Esophagus squamous epithelium (tissue), 4 donors: ENCODE measurements around the gene ZNF75A.

ENCODE experiments used
- POLR2A ChIP-seq, 4 donors: fragments of 450-650 bp; IDR thresholded peaks; one replicate each; pipeline ENCODE4 v1.6.1; 2017; ENCODE audit warnings: antibody characterized with exemption in 4 of 4, mild to moderate bottlenecking in 4 of 4, moderate library complexity in 3 of 4
- TF ChIP-seq, protein P1 (sequence below), 6 experiments: fragments of 450-650 bp in 4 of 6; fragments of 200-600 bp in 2 of 6; sonication (generic) in 2 of 6; IDR thresholded peaks; one replicate each; pipeline ENCODE4 v1.5.1; 2016 to 2019; ENCODE audit warnings: antibody characterized with exemption in 6 of 6, mild to moderate bottlenecking in 4 of 6, moderate library complexity in 4 of 6

DNA sequence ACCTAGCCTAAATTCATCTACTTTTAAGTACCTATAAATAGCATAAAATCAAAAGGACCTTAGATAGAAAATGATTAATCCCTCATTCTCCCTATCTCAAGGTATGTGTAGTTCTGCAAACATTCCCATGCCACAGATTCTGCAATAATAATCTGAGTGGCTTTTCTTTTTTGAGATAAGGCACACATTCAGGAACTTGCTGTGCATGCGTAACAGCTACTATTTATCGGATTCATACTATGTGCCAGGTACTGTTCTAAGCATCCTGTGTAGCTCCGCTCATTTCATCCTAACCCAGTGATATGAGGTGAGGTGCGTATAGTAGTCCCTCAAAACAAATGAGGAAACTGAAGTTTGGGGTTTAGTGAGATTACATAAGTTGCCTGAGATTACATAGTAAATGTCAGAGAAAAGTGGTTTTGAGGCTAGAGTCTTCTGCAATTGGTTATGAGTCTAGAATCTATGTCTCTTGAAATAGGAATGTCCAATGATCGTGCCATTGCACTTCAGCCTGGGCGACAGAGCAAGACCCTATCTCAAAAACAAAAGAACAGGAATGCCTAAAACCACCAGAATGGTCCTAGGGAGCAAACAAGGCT lies 24.0 kb upstream of the ZNF75A start:
- TF ChIP-seq, protein P1, sequence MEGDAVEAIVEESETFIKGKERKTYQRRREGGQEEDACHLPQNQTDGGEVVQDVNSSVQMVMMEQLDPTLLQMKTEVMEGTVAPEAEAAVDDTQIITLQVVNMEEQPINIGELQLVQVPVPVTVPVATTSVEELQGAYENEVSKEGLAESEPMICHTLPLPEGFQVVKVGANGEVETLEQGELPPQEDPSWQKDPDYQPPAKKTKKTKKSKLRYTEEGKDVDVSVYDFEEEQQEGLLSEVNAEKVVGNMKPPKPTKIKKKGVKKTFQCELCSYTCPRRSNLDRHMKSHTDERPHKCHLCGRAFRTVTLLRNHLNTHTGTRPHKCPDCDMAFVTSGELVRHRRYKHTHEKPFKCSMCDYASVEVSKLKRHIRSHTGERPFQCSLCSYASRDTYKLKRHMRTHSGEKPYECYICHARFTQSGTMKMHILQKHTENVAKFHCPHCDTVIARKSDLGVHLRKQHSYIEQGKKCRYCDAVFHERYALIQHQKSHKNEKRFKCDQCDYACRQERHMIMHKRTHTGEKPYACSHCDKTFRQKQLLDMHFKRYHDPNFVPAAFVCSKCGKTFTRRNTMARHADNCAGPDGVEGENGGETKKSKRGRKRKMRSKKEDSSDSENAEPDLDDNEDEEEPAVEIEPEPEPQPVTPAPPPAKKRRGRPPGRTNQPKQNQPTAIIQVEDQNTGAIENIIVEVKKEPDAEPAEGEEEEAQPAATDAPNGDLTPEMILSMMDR (IDR thresholded peaks at IDR 0.05): no peak
- TF ChIP-seq POLR2A (IDR thresholded peaks at IDR 0.05): no peak
